Urinary bladder (tissue), 4 donors: ENCODE measurements around the gene PRKCQ. TPM values are rescaled to one million over a fixed set of nuclear protein-coding genes. Genes with fewer than 3 reads are reported as not detected.

Source experiments
- DNase-seq: peaks from one replicate; pipeline ENCODE4 v3.0.0-alpha.2; 2015; ENCODE audit errors: extremely low spot score
- H3K27ac ChIP-seq: one replicate; pipeline ENCODE4 v1.5.1; 2013; ENCODE audit warnings: low read depth, mild to moderate bottlenecking, moderate library complexity
- H3K36me3 ChIP-seq: one replicate; pipeline ENCODE4 v1.6.1; 2013; ENCODE audit warnings: mild to moderate bottlenecking, moderate library complexity; ENCODE audit not compliant: insufficient read depth
- H3K4me1 ChIP-seq: one replicate; pipeline ENCODE4 v1.6.1; 2013; ENCODE audit warnings: mild to moderate bottlenecking, moderate library complexity; ENCODE audit not compliant: insufficient read depth
- H3K4me3 ChIP-seq: one replicate; pipeline ENCODE4 v1.5.1; 2013; ENCODE audit warnings: low read depth, low read length
- WGBS: extraction: QIAGEN DNeasy Blood & Tissue Kit; methylation state at CpG from one replicate; pipeline ENCODE4 v1.1.7; 2013; 5-methylcytosine and 5-hydroxymethylcytosine counted together
- polyA plus RNA-seq: library from polyadenylated mRNA; stranded (reverse); fragments of 200-250 nt; gene quantifications from one replicate; pipeline ENCODE4 v1.2.3, GENCODE V29; 2013
- total RNA-seq: library from RNA; depleted of rRNA; stranded (reverse); fragments of >200 nt; gene quantifications from one replicate; pipeline ENCODE4 v1.2.3, GENCODE V29; 2014
- donor health status: healthy with polysubstance abuse.
- donor health status: healthy.

PRKCQ gene
- total and polyA plus RNA-seq, 2 donors = 0.49 to 3.2 TPM

GRCh38 chr10:6542999-6543430 lies 37.1 kb downstream of the PRKCQ start:
- Histone ChIP-seq H3K36me3 (no peaks in the 10 kb centered on the region), H3K4me1 (no peaks in the 10 kb centered on the region), H3K4me3 (no peak overlapping the region), H3K27ac (no peak overlapping the region)
- 52% methylated on average over 9 of the region's 9 CpGs for WGBS
- no peak for DNase-seq

GRCh38 chr10:6539833-6540232 lies 40.2 kb downstream of the PRKCQ start:
- H3K4me3 ChIP-seq = no peak overlapping the region
- no peaks in the 10 kb centered on the region for H3K4me1 ChIP-seq
- H3K36me3 ChIP-seq = no peaks in the 10 kb centered on the region
- no peak overlapping the region for H3K27ac ChIP-seq
- DNase-seq = no peak

GRCh38 chr10:6537770-6538169 lies 42.3 kb downstream of the PRKCQ start:
- H3K27ac ChIP-seq = no peak overlapping the region
- 65% methylated on average over 5 of the region's 5 CpGs for WGBS
- no peaks in the 10 kb centered on the region for H3K36me3 ChIP-seq
- H3K4me3 ChIP-seq = no peak overlapping the region
- no peaks in the 10 kb centered on the region for H3K4me1 ChIP-seq
- no peak for DNase-seq

- Histone ChIP-seq H3K27ac (no peak overlapping the region), H3K4me1 (no peaks in the 10 kb centered on the region), H3K4me3 (no peak overlapping the region), H3K36me3 (no peaks in the 10 kb centered on the region)
- WGBS = 82% methylated on average over 3 of the region's 3 CpGs
- no peak for DNase-seq
Observed at GRCh38 chr10:6536102-6536501, 44.0 kb downstream of the PRKCQ start.

- Histone ChIP-seq H3K4me3 (no peak overlapping the region), H3K4me1 (no peaks in the 10 kb centered on the region), H3K36me3 (no peaks in the 10 kb centered on the region), H3K27ac (no peak overlapping the region)
- WGBS = 95% methylated on average over 11 of the region's 11 CpGs
- DNase-seq = no peak
Observed at GRCh38 chr10:6535156-6535764, 44.8 kb downstream of the PRKCQ start.

GRCh38 chr10:6532321-6532720 lies 47.8 kb downstream of the PRKCQ start:
- Histone ChIP-seq H3K36me3 (no peaks in the 10 kb centered on the region), H3K4me3 (no peak overlapping the region), H3K27ac (no peak overlapping the region), H3K4me1 (no peaks in the 10 kb centered on the region)
- WGBS = 90% methylated on average over 5 of the region's 5 CpGs
- no peak for DNase-seq

GRCh38 chr10:6530966-6531365 lies 49.1 kb downstream of the PRKCQ start:
- no peak for DNase-seq
- no peaks in the 10 kb centered on the region for H3K4me1 ChIP-seq
- no peak overlapping the region for H3K4me3 ChIP-seq
- WGBS = 76% methylated on average over 4 of the region's 4 CpGs
- H3K27ac ChIP-seq = no peak overlapping the region
- H3K36me3 ChIP-seq = no peaks in the 10 kb centered on the region

GRCh38 chr10:6530211-6530840 lies 49.8 kb downstream of the PRKCQ start:
- WGBS = 75% methylated on average over 18 of the region's 18 CpGs
- no peak overlapping the region for H3K27ac ChIP-seq
- DNase-seq = no peak

GRCh38 chr10:6528198-6528950 lies 51.7 kb downstream of the PRKCQ start:
- 82% methylated on average over 12 of the region's 12 CpGs for WGBS
- Histone ChIP-seq H3K27ac (no peak overlapping the region), H3K4me3 (no peak overlapping the region), H3K36me3 (no peaks in the 10 kb centered on the region), H3K4me1 (no peaks in the 10 kb centered on the region)
- DNase-seq = no peak

More at GRCh38 chr10:6530211-6530840, 49.8 kb downstream of the PRKCQ start:
- Histone ChIP-seq H3K4me3 (no peak overlapping the region), H3K4me1 (no peaks in the 10 kb centered on the region), H3K36me3 (no peaks in the 10 kb centered on the region)

- Histone ChIP-seq H3K4me1 (no peaks in the 10 kb centered on the region), H3K4me3 (no peak overlapping the region), H3K27ac (no peak overlapping the region), H3K36me3 (no peaks in the 10 kb centered on the region)
- WGBS = 80% methylated on average over 4 of the region's 4 CpGs
- no peak for DNase-seq
Observed at GRCh38 chr10:6525599-6526165, 54.4 kb downstream of the PRKCQ start.

GRCh38 chr10:6522230-6522629 lies 57.8 kb downstream of the PRKCQ start:
- Histone ChIP-seq H3K4me3 (no peak overlapping the region), H3K27ac (no peak overlapping the region), H3K4me1 (no peaks in the 10 kb centered on the region), H3K36me3 (no peaks in the 10 kb centered on the region)
- no peak for DNase-seq
- WGBS = 96% methylated on average over 6 of the region's 6 CpGs

GRCh38 chr10:6520138-6520537 lies 59.9 kb downstream of the PRKCQ start:
- H3K27ac ChIP-seq = no peak overlapping the region
- H3K4me1 ChIP-seq = no peaks in the 10 kb centered on the region
- H3K36me3 ChIP-seq = no peaks in the 10 kb centered on the region
- no peak overlapping the region for H3K4me3 ChIP-seq
- no peak for DNase-seq
- WGBS = 93% methylated on average over 10 of the region's 10 CpGs

- 76% methylated on average over 5 of the region's 5 CpGs for WGBS
- H3K4me3 ChIP-seq = no peak overlapping the region
Observed at GRCh38 chr10:6518791-6519429, 61.2 kb downstream of the PRKCQ start.

More at GRCh38 chr10:6518791-6519429, 61.2 kb downstream of the PRKCQ start:
- Histone ChIP-seq H3K27ac (no peak overlapping the region), H3K36me3 (no peaks in the 10 kb centered on the region), H3K4me1 (no peaks in the 10 kb centered on the region)
- no peak for DNase-seq
